GM12801 (cell line): ENCODE measurements around the gene RAVER2.

Experiments
- TF ChIP-seq, protein P1 (sequence below): IDR thresholded peaks from one replicate; pipeline ENCODE4 v1.5.1; 2011; ENCODE audit warnings: control low read depth; ENCODE audit not compliant: insufficient read length; ENCODE audit errors: extremely low read depth

Gene RAVER2

DNA sequence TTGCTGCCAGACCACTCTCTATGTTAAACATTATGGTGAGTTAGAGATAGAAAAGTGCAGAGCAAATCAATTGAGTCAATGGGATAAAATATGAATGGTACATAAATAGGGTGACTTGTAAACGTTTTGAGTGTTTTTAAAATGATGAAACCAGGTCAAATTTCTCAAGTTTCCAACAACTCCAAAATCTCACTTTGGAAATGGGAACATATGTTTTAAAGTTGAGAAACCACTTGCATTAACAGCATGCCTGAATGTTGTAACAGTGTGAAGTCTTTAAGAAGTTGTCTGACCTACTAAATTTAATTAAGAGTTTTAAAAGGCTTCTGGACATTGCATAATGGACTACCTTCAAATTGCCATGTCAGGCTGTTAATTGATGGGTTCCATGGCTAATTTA lies 33.6 kb upstream of the RAVER2 start:
- TF ChIP-seq, protein P1, sequence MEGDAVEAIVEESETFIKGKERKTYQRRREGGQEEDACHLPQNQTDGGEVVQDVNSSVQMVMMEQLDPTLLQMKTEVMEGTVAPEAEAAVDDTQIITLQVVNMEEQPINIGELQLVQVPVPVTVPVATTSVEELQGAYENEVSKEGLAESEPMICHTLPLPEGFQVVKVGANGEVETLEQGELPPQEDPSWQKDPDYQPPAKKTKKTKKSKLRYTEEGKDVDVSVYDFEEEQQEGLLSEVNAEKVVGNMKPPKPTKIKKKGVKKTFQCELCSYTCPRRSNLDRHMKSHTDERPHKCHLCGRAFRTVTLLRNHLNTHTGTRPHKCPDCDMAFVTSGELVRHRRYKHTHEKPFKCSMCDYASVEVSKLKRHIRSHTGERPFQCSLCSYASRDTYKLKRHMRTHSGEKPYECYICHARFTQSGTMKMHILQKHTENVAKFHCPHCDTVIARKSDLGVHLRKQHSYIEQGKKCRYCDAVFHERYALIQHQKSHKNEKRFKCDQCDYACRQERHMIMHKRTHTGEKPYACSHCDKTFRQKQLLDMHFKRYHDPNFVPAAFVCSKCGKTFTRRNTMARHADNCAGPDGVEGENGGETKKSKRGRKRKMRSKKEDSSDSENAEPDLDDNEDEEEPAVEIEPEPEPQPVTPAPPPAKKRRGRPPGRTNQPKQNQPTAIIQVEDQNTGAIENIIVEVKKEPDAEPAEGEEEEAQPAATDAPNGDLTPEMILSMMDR: no peak

DNA sequence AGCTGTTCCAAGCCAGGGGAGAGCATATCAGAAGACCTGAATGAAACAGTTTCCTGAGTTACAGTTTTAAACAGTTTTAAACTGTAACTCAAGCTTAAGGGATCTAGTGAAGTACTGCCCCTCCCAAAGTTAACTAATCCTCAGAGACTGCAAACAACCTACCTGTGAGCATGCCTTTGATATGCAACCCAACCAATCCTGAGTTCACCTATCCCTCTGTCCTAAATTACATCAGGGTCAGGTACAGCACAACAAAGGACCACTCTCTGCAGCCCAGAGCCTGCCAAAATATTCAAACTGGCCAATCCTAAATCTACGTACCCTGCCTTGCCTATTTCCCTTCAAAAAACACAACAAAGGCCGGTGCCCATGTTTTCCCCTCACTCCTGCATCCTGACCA lies 32.8 kb upstream of the RAVER2 start:
- TF ChIP-seq, protein P1: no peak

DNA sequence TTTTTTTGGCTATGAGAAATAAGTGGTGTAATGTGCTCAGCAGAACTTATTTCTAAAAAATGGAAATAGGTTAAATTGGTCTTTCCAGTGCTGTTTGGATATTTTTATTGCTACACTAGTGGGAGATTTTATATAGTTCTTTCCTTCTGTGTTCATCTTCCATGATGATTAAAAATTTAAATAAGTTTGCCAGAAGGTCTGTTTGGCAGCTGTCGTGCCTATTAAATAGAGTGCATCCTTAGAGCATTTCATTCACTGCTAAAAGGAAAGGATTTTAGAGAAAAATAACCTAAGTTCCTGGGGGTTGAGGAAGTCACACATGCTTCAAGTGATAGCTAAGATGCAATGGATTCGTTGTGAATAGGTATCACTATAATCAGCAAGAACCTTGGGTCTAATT lies 29.7 kb upstream of the RAVER2 start:
- TF ChIP-seq, protein P1: no peak

DNA sequence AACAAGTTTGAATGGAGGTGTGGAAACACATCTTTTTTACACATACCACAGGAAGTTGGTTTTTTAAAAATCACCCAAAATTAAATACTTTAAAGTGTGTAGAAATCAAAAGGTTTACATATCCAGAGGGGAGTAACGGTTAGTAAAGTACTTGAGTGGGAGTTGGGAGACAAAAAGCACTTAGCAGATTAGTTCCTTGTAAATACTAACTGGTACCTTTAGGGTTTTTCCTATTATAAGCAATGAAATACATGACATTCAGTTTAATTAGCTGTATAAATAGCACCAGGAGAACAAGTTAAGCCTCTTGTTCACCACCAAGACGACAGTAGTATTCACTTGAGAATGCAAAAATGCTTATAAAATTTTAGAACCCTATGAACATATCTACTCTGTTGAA lies 23.7 kb upstream of the RAVER2 start:
- TF ChIP-seq, protein P1: no peak

DNA sequence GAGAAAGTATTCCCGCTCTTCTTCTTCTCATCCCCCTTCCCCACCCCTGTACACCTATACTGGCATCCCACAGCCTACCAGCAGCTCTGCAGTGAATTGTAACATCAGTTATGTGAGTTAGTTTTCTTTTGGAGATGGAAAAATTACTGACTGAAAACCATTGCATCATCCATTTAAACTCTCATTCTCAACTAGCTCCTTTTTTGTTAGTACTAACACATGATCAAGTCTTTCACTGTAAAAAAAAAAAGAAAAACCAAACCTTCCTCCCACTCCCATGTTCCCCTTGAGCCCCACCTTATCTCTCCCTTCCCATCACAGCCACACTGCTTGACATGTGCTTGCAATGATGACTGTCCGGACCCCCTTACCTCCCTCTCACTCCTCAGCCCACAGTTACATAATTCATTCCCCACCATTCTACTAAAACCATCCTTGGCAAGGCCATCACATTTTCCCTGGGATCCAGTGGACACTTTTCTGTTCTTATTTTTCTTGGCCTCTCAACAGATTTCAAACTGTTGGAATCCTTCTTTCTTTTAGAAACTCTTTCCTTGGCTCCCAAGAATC lies 23.2 kb upstream of the RAVER2 start:
- TF ChIP-seq, protein P1: no peak

DNA sequence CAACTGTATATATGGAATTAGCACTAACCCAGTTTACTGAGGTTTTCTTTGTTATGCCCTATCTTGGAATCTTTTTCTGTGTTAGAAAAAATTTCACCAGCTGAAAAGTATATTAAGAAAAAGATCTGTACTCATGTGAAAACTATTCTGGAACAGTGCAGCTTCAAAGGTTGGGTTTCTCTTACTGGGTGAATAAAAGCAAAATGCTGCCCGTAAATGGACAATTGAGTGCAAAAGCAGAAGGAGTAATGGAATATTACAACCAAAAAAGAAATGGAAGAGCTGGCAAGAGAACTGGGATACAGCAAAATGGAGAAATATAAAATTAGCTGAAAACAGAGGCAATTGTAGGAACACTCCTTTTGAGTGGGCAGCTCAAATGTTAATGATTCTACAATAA lies 17.0 kb upstream of the RAVER2 start:
- TF ChIP-seq, protein P1: no peak

DNA sequence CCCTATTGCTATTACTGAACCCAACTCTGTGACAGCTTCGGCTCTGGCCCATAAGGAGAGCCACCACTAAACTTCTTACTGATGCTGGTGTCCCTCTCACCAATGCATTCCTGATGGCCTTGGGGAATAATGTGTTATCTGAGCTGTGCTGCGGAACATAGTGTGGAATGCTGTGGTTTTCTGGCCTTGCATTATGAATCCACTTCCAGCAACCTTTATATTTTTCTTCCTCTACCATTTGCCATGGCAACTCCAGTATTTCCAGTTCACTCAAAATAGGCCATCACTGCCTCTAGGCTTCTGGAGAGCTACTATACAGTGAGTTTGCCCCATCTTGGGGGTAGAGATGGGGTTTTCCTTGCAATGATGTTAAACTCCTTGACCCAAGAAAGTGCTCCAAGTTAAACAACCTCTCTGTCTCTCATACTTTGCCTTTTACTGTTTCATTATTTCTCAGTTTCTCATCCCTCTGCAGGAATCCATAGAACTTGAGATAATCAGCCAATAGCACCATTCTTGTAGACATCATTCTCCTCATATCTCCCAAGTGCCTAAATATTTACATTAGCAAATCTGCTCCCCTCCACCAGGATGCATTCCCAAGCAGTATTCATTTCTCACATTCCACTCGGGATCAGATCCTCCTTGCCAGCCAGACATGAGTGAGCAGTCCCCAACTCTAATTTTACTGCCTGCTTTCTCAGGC lies 11.1 kb upstream of the RAVER2 start:
- TF ChIP-seq, protein P1: no peak

DNA sequence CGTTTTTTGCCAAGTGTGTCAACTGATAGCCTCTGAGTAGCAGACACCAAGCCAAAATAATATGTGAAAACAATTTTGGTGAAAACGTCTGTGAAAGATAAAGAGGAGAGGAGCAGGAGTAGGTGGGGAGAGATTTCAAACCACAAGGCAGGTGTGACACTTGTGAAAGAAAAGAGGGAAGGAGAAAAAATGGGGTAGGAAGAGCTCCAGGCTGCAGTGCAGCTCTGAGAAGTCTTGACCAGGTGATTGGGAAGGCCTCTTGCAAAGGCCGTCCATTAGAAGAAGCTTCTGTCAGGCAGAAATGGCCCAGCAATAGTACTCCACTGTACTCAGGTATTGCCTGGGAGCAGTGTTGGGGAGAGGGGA lies 10.6 kb upstream of the RAVER2 start:
- TF ChIP-seq, protein P1: no peak
